Measurements from ENCODE around the gene ITSN1. TPM values are rescaled to one million over a fixed set of nuclear protein-coding genes. Genes with fewer than 3 reads are reported as not detected.

Gene ITSN1
- total RNA-seq, 4 donors from 2014 or later = 50.4 to 208 (median 96.7) TPM

GRCh38 chr21:33800753-33801423 lies 158.6 kb downstream of the ITSN1 start:
- DNase-seq (ENCODE audit: low spot score in 2 of 2) = no peak
- peaks cover 0 to 55% (median 6%) of the 10 kb centered on the region in 4 donors for H3K4me1 ChIP-seq
- no peak for TF ChIP-seq EP300 (IDR thresholded peaks at IDR 0.05)
- TF ChIP-seq POLR2A (IDR thresholded peaks at IDR 0.05) = no peak
- TF ChIP-seq CTCF (IDR thresholded peaks at IDR 0.05) = no peak
- H3K4me3 ChIP-seq = no peak overlapping the region
- H3K36me3 ChIP-seq = peaks cover 0 to 12% (median 0%) of the 10 kb centered on the region in 3 donors
- 94 to 95% methylated on average over 5 of the region's 5 CpGs for WGBS, 2 donors
- H3K27ac ChIP-seq = peak overlapping the region in 2 of 4 donors; percentile 75 to 87
- H3K27me3 ChIP-seq = no peaks in the 10 kb centered on the region
- no peaks in the 10 kb centered on the region for H3K9me3 ChIP-seq

- TF ChIP-seq EP300 (IDR thresholded peaks at IDR 0.05) (peak in 1 of 2 donors; percentile 14), POLR2A (IDR thresholded peaks at IDR 0.05) (no peak), CTCF (IDR thresholded peaks at IDR 0.05) (no peak)
- WGBS, 2 donors = 76 to 79% methylated on average over 8 of the region's 8 CpGs
- DNase-seq (ENCODE audit: low spot score in 2 of 2) = no peak
- Histone ChIP-seq H3K27ac (peak overlapping the region in 2 of 4 donors; percentile 60 to 87), H3K4me1 (peaks cover 0 to 55% (median 6%) of the 10 kb centered on the region in 4 donors), H3K36me3 (peaks cover 0 to 12% (median 0%) of the 10 kb centered on the region in 3 donors), H3K9me3 (no peaks in the 10 kb centered on the region), H3K4me3 (no peak overlapping the region), H3K27me3 (no peaks in the 10 kb centered on the region)
These were observed 159.4 kb downstream of the ITSN1 start for GRCh38 chr21:33801424-33802405.

GRCh38 chr21:33802481-33802880 lies 160.2 kb downstream of the ITSN1 start:
- peak overlapping the region in 3 of 4 donors; percentile 17 to 87 (median 60) for H3K27ac ChIP-seq
- H3K4me1 ChIP-seq = peaks cover 0 to 51% (median 6%) of the 10 kb centered on the region in 4 donors
- 26 to 40% methylated on average over 4 of the region's 4 CpGs for WGBS, 2 donors
- no peak overlapping the region for H3K4me3 ChIP-seq
- TF ChIP-seq POLR2A (IDR thresholded peaks at IDR 0.05) (no peak), EP300 (IDR thresholded peaks at IDR 0.05) (no peak), CTCF (IDR thresholded peaks at IDR 0.05) (no peak)
- H3K36me3 ChIP-seq = peaks cover 0 to 12% (median 0%) of the 10 kb centered on the region in 3 donors
- no peak for DNase-seq (ENCODE audit: low spot score in 2 of 2)
- H3K9me3 ChIP-seq = no peaks in the 10 kb centered on the region
- no peaks in the 10 kb centered on the region for H3K27me3 ChIP-seq

- Histone ChIP-seq H3K9me3 (no peaks in the 10 kb centered on the region), H3K4me1 (peaks cover 0 to 49% (median 13%) of the 10 kb centered on the region in 4 donors)
- WGBS, 2 donors = 88 to 89% methylated on average over 2 of the region's 2 CpGs
These were observed 166.5 kb downstream of the ITSN1 start for GRCh38 chr21:33808715-33809367.

More at GRCh38 chr21:33808715-33809367, 166.5 kb downstream of the ITSN1 start:
- Histone ChIP-seq H3K36me3 (peaks cover 0 to 12% (median 0%) of the 10 kb centered on the region in 3 donors), H3K27ac (peak overlapping the region in 2 of 4 donors; percentile 18 to 19), H3K27me3 (no peaks in the 10 kb centered on the region), H3K4me3 (no peak overlapping the region)
- TF ChIP-seq POLR2A (IDR thresholded peaks at IDR 0.05) = no peak
- no peak for TF ChIP-seq EP300 (IDR thresholded peaks at IDR 0.05)
- no peak for TF ChIP-seq CTCF (IDR thresholded peaks at IDR 0.05)
- DNase-seq (ENCODE audit: low spot score in 2 of 2) = no peak

All from tibial nerve (tissue), 4 donors.